HG02970 (cell line): Measurements from ENCODE around the gene LRRC2.
"Not testable (repeated sequence)": the region's sequence is repeated elsewhere in the genome, so short reads cannot be mapped to it uniquely, and the experiment has no call there.

Source experiments
- ATAC-seq: cut with Tn5 transposase; IDR thresholded peaks from one replicate; pipeline ENCODE4 v1.9.1; 2021; ENCODE audit warnings: mild to moderate bottlenecking, moderate library complexity, moderate number of reproducible peaks; ENCODE audit not compliant: unreplicated experiment, low FRiP score

Gene LRRC2

GRCh38 chr3:46558184-46559043 is 7.7 kb downstream of the LRRC2 start:
- peak; percentile 90 for ATAC-seq

- no peak for ATAC-seq
Measured at GRCh38 chr3:46557814-46558183, 8.3 kb downstream of the LRRC2 start.

- ATAC-seq: no peak
Measured at GRCh38 chr3:46553154-46553553, 12.9 kb downstream of the LRRC2 start.

- ATAC-seq: no peak
Measured at GRCh38 chr3:46552538-46552937, 13.6 kb downstream of the LRRC2 start.

- ATAC-seq: no peak
Measured at GRCh38 chr3:46551615-46552014, 14.5 kb downstream of the LRRC2 start.

GRCh38 chr3:46549989-46550388 is 16.1 kb downstream of the LRRC2 start:
- ATAC-seq: no peak

- ATAC-seq: no peak
Measured at GRCh38 chr3:46549408-46549904, 16.6 kb downstream of the LRRC2 start.

- not testable (repeated sequence) for ATAC-seq
Measured at GRCh38 chr3:46548611-46549010, 17.5 kb downstream of the LRRC2 start.

- no peak for ATAC-seq
Measured at GRCh38 chr3:46546896-46547440, 19.1 kb downstream of the LRRC2 start.

GRCh38 chr3:46545818-46546630 is 20.1 kb downstream of the LRRC2 start:
- no peak for ATAC-seq

GRCh38 chr3:46544771-46545503 is 21.2 kb downstream of the LRRC2 start:
- ATAC-seq: no peak

GRCh38 chr3:46542801-46543201 is 23.3 kb downstream of the LRRC2 start:
- ATAC-seq: no peak

GRCh38 chr3:46542344-46542743 is 23.8 kb downstream of the LRRC2 start:
- ATAC-seq: no peak

GRCh38 chr3:46541835-46542234 is 24.3 kb downstream of the LRRC2 start:
- no peak for ATAC-seq

GRCh38 chr3:46540550-46540949 is 25.6 kb downstream of the LRRC2 start:
- ATAC-seq: no peak

GRCh38 chr3:46539443-46540005 is 26.6 kb downstream of the LRRC2 start:
- ATAC-seq: no peak

GRCh38 chr3:46538803-46539442 is 27.2 kb downstream of the LRRC2 start:
- ATAC-seq: peak; percentile 72

GRCh38 chr3:46538425-46538802 is 27.7 kb downstream of the LRRC2 start:
- ATAC-seq: not testable (repeated sequence)

- no peak for ATAC-seq
Measured at GRCh38 chr3:46537779-46538178, 28.3 kb downstream of the LRRC2 start.

- no peak for ATAC-seq
Measured at GRCh38 chr3:46537316-46537715, 28.8 kb downstream of the LRRC2 start.
